Activated CD4-positive, alpha-beta T cell treated with anti-CD3 and anti-CD28 coated beads, Interleukin-2, amount 50 U/mL, for 1 hour (primary cell): Measurements from ENCODE around the gene HCAR2.
"Not testable (repeated sequence)": the region's sequence is repeated elsewhere in the genome, so short reads cannot be mapped to it uniquely, and the experiment has no call there.

Source experiments
- DNase-seq: peaks from one replicate; pipeline ENCODE4 v3.0.0-alpha.2; 2020

HCAR2 gene

GRCh38 chr12:122715211-122715610 lies 12.1 kb upstream of the HCAR2 start:
- DNase-seq, result not testable (repeated sequence)

- not testable (repeated sequence) for DNase-seq
Observed at GRCh38 chr12:122713491-122714188, 10.5 kb upstream of the HCAR2 start.

DNA sequence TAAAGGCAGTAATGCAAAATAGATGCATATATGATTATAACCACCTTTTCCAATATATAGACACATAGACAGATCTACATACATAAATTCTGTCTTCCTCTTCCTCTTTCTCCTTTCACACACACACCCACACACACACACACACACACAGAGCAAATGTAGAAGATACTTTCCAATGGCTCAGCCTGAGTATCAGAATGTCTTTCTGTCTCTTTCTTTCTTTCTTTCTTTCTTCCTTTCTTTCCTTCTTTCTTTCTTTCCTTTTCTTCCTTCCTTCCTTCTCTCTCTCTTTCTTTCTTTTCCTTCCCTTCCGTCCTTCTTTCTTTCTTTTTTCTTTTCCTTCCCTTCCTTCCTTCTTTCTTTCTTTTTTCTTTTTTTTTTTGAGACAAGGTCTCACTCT lies 8.1 kb upstream of the HCAR2 start:
- not testable (repeated sequence) for DNase-seq

GRCh38 chr12:122710341-122710740 lies 7.2 kb upstream of the HCAR2 start:
- DNase-seq, result not testable (repeated sequence)

DNA sequence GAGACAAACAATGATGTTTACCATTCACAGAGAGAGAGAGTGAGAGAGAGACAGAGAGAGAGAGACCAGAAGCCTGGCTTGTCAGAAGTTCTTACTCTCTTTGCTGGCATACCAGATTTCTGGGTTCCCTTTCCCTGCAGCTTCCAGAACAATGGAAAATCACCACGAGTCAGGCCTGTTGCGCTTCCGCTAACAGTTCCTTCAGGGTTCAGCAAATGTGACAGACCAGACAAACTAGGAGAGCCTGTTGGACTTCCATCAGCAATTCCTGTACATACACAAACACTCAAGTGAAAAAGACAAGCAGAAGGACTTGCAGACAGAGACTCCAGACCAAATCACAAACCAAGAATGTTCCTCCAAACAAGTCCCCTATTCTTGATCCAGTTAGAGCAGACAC lies 6.1 kb upstream of the HCAR2 start:
- DNase-seq, result not testable (repeated sequence)

- DNase-seq, result not testable (repeated sequence)
Observed at GRCh38 chr12:122703841-122704240, 684 bp upstream of the HCAR2 start.

DNA sequence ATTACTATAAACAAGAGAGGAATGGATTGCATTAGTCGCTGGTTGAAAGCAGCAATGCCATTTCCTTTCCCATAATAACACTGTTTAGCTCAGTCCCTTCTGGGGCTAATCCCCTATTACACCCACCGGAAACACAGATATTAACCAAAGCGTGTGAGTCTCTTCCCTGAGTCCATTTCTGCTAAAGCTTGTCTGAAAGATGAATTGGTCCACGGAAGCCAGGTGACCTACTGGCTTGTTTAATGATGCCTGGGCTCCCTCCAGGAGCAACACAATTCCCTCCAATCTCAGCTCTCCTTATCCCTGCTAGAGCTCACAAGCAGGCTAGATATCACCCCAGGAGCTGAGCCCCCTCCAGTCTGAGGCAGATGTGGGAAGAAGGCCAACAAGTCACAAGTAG lies 1.7 kb downstream of the HCAR2 start:
- DNase-seq, result not testable (repeated sequence)

DNA sequence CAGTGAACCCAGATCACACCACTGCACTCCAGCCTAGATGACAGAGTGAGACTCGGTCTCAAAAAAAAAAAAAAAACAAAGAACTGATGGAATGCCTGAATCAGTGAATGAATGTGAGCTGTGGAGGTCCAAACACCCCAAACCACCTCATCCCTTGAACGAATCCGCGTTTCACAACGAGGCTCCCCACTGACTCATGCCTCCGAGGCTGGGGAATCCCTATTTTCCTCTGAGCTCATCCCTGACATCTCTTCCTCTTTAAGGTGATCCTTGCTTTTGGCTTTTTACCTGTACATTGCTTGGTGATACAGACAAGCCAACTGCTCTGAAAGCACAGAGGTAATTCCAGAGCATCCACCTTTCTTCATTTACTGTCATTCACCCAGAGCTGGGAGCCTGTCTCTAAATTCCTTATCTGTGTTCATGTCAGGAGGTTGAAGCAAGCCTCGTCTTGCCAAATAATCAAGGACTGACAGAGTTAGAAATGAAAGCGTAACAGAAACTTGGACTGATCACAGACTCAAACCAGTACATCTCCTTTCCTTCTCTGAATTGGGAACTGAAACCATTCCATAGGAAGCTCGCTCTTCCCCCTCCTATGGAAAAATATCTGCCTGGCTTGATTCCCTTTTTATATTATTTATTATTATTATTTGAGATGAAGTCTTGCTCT lies 3.0 kb downstream of the HCAR2 start:
- DNase-seq, result not testable (repeated sequence)

DNA sequence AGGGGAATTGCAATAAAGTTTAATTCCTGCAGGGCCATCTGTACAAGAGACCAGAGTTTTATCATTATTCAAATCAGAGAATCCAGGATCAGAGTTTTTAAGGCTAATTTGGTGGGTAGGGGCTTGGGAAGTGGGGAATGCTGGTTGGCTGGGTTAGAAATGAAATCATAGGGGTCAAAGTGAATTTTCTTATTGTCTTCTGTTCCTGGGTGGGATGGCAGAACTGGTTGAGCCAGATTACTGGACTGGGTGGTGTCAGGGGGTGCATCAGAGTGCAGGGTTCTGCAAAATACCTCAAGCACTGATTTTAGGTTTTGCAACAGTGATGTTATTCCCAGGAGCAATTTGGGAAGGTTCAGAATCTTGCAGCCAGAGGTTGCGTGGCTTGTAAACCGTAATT lies 6.2 kb downstream of the HCAR2 start:
- DNase-seq, result not testable (repeated sequence)

- no peak for DNase-seq
Observed at GRCh38 chr12:122691566-122691965, 11.6 kb downstream of the HCAR2 start.

DNA sequence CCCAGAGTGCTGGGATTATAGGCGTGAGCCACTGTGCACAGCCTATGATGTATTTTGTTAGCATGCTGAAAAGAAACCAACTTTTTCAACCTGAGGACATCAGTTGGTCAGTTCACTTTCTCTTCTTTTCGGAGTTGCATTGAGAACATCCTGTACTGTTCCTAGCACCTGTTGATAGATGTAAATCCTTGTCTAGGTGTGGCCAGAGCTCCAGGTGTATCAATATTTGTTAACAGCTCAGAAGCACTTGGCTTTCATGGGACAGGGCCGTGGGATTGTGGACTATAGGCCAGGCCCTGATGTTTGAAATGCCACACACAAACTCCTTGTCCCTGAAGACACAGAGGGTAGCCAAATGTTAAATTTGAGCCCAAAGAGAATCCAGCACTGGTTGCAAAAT lies 14.9 kb downstream of the HCAR2 start:
- DNase-seq, result no peak

DNA sequence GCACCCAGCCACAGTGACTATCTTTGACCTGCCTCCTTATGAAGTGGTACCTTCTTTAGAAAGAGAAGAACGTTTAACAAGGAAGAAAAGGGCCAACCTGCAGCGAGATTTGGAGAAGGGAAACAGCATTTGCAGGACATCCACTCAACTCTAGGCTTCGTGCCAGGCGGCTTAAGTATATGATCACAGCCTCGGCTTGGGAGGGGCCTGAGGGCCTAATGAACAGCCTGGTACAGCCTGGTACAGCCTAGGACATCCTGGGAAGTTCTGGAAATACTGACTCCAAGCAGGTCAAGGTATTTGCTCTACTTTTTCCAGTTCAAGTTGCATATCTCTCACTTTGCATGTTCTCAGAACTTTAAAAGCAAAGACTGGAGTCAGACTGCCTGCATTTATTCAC lies 16.1 kb downstream of the HCAR2 start:
- no peak for DNase-seq

GRCh38 chr12:122686538-122686937 lies 16.6 kb downstream of the HCAR2 start:
- DNase-seq, result no peak

- no peak for DNase-seq
Observed at GRCh38 chr12:122684297-122684813, 18.8 kb downstream of the HCAR2 start.

- no peak for DNase-seq
Observed at GRCh38 chr12:122681814-122682213, 21.3 kb downstream of the HCAR2 start.

DNA sequence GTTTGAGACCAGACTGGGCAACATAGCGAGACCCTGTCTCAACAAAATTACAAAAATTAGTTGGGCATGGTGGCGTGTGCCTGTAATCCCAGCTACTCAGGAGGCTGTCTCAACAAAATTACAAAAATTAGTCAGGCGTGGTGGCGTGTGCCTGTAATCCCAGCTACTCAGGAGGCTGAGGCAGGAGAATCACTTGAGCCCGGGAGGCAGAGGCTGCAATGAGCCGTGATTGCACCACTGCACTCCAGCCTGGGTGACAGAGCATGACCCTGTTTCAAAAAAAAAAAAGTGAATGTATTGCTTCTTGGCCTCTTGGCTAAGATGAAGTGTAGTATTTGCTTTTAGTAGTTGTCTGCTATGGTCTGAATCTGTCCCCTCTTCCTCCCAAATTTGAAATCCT lies 22.2 kb downstream of the HCAR2 start:
- DNase-seq, result not testable (repeated sequence)

- DNase-seq, result not testable (repeated sequence)
Observed at GRCh38 chr12:122676781-122677180, 26.4 kb downstream of the HCAR2 start.

- not testable (repeated sequence) for DNase-seq
Observed at GRCh38 chr12:122676015-122676414, 27.1 kb downstream of the HCAR2 start.

DNA sequence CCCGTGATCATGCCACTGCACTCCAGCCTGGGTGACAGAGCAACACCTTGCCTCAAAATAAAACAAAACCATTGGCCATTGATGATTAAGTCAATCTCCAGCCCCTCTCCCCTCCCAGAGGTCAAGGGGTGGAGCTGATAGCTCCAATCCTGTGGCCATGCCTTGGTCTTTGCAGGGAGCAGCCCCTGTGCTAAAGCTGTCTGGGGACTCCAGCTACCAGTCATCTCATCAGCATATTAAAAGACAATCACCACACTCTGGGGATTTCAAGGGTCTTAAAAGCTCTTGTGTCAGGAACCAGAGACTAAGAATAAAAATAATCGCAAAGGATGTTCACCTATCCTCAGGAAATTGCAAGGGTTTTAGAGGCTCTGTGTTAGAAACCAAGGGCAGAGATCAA lies 30.6 kb downstream of the HCAR2 start:
- no peak for DNase-seq

DNA sequence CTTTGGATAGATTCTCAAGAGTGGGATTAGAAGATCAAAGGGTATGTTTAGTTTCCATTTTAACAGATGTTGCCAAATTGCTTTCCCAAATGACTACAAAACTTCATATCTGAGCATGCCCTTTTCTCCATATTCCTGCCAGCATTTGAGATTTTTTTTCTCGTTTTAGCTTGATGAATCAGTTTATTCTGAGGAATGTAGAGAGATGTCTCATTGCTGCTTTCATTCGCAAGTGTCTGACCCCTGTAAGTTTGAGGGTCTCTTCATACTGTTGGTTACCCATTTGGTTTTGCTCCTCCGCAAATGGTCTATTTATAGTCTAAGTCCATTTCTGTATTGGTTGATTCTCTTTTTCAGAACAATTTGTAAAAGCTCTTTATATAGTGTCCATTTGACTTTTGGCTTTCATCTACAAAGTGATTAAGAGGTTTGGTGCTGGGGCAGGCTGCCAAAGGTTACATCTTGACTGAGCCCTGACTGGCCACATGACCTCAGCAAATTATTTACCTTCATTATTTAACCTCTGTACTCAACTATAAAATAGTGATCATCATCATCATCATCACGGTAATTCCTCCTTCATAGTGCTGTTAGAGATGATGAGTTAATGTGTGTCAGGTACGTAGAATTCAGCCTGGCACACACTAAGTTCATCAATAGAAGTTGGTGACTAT lies 33.6 kb downstream of the HCAR2 start:
- DNase-seq, result no peak

DNA sequence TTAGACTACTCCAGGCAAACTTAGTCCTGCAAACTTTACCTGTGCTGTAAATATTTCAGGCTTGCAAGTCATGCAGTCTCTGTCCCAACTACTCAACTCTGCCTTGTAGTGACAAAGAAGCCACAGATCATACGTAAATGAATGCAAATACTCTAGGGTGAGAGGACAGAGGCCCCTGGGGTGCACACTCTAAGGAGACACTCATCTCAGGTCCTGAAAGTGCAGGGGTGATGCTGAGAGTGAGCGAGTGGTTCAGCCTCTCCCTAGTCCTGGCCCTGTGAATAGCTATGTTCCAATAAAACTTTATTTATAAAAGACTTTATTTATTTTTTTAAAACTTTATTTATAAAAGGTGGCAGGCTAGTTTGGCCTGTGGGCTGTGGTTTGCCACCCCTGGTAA lies 34.9 kb downstream of the HCAR2 start:
- no peak for DNase-seq

DNA sequence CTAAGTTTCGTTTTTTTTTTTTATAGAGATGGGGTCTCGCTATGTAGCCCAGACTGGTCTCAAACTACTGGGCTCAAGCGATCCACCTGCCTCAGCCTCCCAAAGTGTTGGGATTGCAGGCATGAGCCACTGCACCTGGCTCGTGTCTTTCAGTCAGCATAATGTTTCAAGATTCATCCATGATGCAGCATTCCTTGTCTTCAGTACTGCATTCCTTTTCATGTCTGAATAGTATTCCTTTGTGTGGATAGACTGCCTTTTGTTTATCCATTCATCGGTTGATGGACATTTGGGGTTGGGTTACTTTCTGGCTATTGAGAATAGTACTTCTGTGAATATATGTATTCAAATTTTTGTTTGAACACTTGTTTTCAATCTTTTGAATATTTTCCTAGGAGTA lies 37.4 kb downstream of the HCAR2 start:
- no peak for DNase-seq

DNA sequence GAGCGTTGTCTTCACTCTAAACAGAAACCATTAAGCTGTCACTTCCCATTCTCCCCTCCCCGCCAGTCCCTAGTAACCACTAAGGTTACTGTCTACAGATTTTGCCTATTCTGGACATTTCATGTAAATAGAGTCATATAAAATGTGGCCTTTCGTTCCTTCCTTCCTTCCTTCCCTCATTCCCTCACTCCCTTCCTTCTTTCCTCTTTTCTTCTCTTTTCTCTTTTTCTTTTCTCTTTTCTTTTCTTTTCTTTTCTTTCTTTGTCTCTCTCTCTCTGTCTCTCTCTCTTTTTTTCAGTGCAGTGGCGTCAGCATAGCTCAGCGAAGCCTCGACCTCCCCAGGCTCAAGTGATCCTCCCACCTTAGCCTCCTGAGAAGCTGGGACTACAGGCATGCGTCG lies 37.8 kb downstream of the HCAR2 start:
- DNase-seq, result no peak

GRCh38 chr12:122661938-122662337 lies 41.2 kb downstream of the HCAR2 start:
- DNase-seq, result no peak
